Measurements from ENCODE around the gene OAS2.

The OAS2 gene

GRCh38 chr12:112977641-112978040 is 678 bp upstream of the OAS2 start:
- H3K79me2 ChIP-seq (ENCODE audit: insufficient read depth, low read length) = peaks cover 8% of the 10 kb centered on the region; the same call in 1 of the 2 replicates
- H3K4me2 ChIP-seq (ENCODE audit: low read depth, low read length, poor library complexity, severe bottlenecking) = peak overlapping the region; percentile 81
- H3K36me3 ChIP-seq (ENCODE audit: insufficient read depth, low read length) = no peaks in the 10 kb centered on the region
- H3K4me3 ChIP-seq (ENCODE audit: low read length, poor library complexity, severe bottlenecking) = peak overlapping the region; percentile 80
- no peaks in the 10 kb centered on the region for H4K20me1 ChIP-seq (ENCODE audit: insufficient read depth, low read length, poor library complexity, severe bottlenecking)
- no peaks in the 10 kb centered on the region for H3K9me3 ChIP-seq (ENCODE audit: insufficient read depth, low read depth, low read length)
- H3K9ac ChIP-seq (ENCODE audit: low read depth, low read length, poor library complexity, severe bottlenecking) = peak overlapping the region; percentile 81
- peaks cover 24% of the 10 kb centered on the region for H3K4me1 ChIP-seq (ENCODE audit: insufficient read depth, low read length, poor library complexity, severe bottlenecking)
- no peaks in the 10 kb centered on the region for H3K27me3 ChIP-seq (ENCODE audit: insufficient read depth, low read length, poor library complexity, severe bottlenecking)
- peak overlapping the region; percentile 84 for H2AFZ ChIP-seq (ENCODE audit: low read length)
- H3K9me2 ChIP-seq (replicated peaks; ENCODE audit: low read depth, low read length) = no peaks in the 10 kb centered on the region
- TF ChIP-seq CTCF (conservative IDR thresholded peaks at IDR 0.05; ENCODE audit: low read length) = no peak
- TF ChIP-seq EZH2phosphoT487 (IDR thresholded peaks at IDR 0.05; ENCODE audit: borderline replicate concordance) = no peak
- no peaks in the 10 kb centered on the region for H3F3A ChIP-seq (ENCODE audit: low read depth)

GRCh38 chr12:112979041-112979680 is 842 bp downstream of the OAS2 start:
- Histone ChIP-seq H3K4me2 (ENCODE audit: low read depth, low read length, poor library complexity, severe bottlenecking) (peak overlapping the region; percentile 81), H3K27me3 (ENCODE audit: insufficient read depth, low read length, poor library complexity, severe bottlenecking) (no peaks in the 10 kb centered on the region), H4K20me1 (ENCODE audit: insufficient read depth, low read length, poor library complexity, severe bottlenecking) (no peaks in the 10 kb centered on the region), H3K9ac (ENCODE audit: low read depth, low read length, poor library complexity, severe bottlenecking) (peak overlapping the region; percentile 81), H3K4me1 (ENCODE audit: insufficient read depth, low read length, poor library complexity, severe bottlenecking) (peaks cover 24% of the 10 kb centered on the region), H3K79me2 (ENCODE audit: insufficient read depth, low read length) (peaks cover 8% of the 10 kb centered on the region; the same call in 1 of the 2 replicates), H3K9me2 (replicated peaks; ENCODE audit: low read depth, low read length) (no peaks in the 10 kb centered on the region), H3F3A (ENCODE audit: low read depth) (no peaks in the 10 kb centered on the region), H3K4me3 (ENCODE audit: low read length, poor library complexity, severe bottlenecking) (peak overlapping the region; percentile 80), H3K36me3 (ENCODE audit: insufficient read depth, low read length) (no peaks in the 10 kb centered on the region), H3K9me3 (ENCODE audit: insufficient read depth, low read depth, low read length) (no peaks in the 10 kb centered on the region), H2AFZ (ENCODE audit: low read length) (peak overlapping the region; percentile 84; the same call in 1 of the 2 replicates)
- TF ChIP-seq CTCF (conservative IDR thresholded peaks at IDR 0.05; ENCODE audit: low read length) (no peak), EZH2phosphoT487 (IDR thresholded peaks at IDR 0.05; ENCODE audit: borderline replicate concordance) (no peak)

- peaks cover 24% of the 10 kb centered on the region for H3K4me1 ChIP-seq (ENCODE audit: insufficient read depth, low read length, poor library complexity, severe bottlenecking)
- no peaks in the 10 kb centered on the region for H3F3A ChIP-seq (ENCODE audit: low read depth)
- H3K4me2 ChIP-seq (ENCODE audit: low read depth, low read length, poor library complexity, severe bottlenecking) = peak overlapping the region; percentile 81
- no peak overlapping the region for H3K9ac ChIP-seq (ENCODE audit: low read depth, low read length, poor library complexity, severe bottlenecking)
- H3K9me3 ChIP-seq (ENCODE audit: insufficient read depth, low read depth, low read length) = peaks cover 7% of the 10 kb centered on the region
- no peak overlapping the region for H2AFZ ChIP-seq (ENCODE audit: low read length)
- H3K9me2 ChIP-seq (replicated peaks; ENCODE audit: low read depth, low read length) = no peaks in the 10 kb centered on the region
- H3K36me3 ChIP-seq (ENCODE audit: insufficient read depth, low read length) = no peaks in the 10 kb centered on the region
- no peaks in the 10 kb centered on the region for H3K27me3 ChIP-seq (ENCODE audit: insufficient read depth, low read length, poor library complexity, severe bottlenecking)
- TF ChIP-seq EZH2phosphoT487 (IDR thresholded peaks at IDR 0.05; ENCODE audit: borderline replicate concordance) (no peak), CTCF (conservative IDR thresholded peaks at IDR 0.05; ENCODE audit: low read length) (no peak)
- peak overlapping the region; percentile 80 for H3K4me3 ChIP-seq (ENCODE audit: low read length, poor library complexity, severe bottlenecking)
- peaks cover 8% of the 10 kb centered on the region; the same call in 1 of the 2 replicates for H3K79me2 ChIP-seq (ENCODE audit: insufficient read depth, low read length)
- H4K20me1 ChIP-seq (ENCODE audit: insufficient read depth, low read length, poor library complexity, severe bottlenecking) = no peaks in the 10 kb centered on the region
Observed at GRCh38 chr12:112980491-112981158, 2.3 kb downstream of the OAS2 start.
